ENCODE results near the gene HARBI1. TPM values are rescaled to one million over a fixed set of nuclear protein-coding genes. Genes with fewer than 3 reads are reported as not detected.

Gene HARBI1
- total RNA-seq, 1 experiment from 2014 or later, result 4.4 TPM

DNA sequence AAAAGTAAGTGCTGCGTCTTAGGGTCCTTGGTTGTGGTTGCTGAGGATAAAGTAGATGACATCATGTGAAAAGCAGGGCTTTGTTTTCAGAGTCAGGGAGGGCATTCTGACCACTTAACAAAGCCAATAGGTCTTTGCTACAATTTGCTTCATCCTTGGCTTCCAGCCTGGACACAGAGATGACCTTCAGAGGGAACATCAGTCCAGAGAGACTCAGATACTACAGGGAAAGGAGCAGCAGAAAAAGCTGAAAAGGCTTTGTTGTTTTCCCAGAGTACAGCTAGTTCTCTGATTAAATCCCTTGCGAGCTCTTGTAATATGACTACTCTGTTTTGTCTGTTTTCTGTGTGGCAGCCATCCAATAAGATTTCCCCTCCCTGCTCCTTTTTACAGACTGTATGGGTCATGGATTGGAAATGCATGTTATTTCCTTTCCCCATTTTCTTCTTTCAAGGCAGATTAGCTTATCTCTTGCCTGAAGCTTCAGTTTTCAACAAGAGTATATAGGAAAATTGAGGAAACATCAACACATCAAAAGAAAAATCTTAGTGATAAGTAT is 32.2 kb upstream of the HARBI1 start:
- Mint-ChIP-seq H3K27me3 (ENCODE audit: low read depth) (no peaks in the 10 kb centered on the region), H3K36me3 (peaks cover 46% of the 10 kb centered on the region), H3K4me1 (no peaks in the 10 kb centered on the region), H3K4me3 (no peak overlapping the region), H3K9me3 (no peaks in the 10 kb centered on the region), H3K27ac (peak overlapping the region; percentile 53; the same call in 1 of the 2 replicates)
- TF ChIP-seq NFATC4 (CRISPR knock-in tag; IDR thresholded peaks at IDR 0.05), result no peak
- TF ChIP-seq, protein P1, sequence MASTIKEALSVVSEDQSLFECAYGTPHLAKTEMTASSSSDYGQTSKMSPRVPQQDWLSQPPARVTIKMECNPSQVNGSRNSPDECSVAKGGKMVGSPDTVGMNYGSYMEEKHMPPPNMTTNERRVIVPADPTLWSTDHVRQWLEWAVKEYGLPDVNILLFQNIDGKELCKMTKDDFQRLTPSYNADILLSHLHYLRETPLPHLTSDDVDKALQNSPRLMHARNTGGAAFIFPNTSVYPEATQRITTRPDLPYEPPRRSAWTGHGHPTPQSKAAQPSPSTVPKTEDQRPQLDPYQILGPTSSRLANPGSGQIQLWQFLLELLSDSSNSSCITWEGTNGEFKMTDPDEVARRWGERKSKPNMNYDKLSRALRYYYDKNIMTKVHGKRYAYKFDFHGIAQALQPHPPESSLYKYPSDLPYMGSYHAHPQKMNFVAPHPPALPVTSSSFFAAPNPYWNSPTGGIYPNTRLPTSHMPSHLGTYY (CRISPR knock-in tag; IDR thresholded peaks at IDR 0.05), result no peak
- TF ChIP-seq JAZF1 (CRISPR knock-in tag; IDR thresholded peaks at IDR 0.05), result no peak
- no peak for TF ChIP-seq CBFB (CRISPR knock-in tag; IDR thresholded peaks at IDR 0.05; ENCODE audit: low read depth)
- TF ChIP-seq, protein P2, sequence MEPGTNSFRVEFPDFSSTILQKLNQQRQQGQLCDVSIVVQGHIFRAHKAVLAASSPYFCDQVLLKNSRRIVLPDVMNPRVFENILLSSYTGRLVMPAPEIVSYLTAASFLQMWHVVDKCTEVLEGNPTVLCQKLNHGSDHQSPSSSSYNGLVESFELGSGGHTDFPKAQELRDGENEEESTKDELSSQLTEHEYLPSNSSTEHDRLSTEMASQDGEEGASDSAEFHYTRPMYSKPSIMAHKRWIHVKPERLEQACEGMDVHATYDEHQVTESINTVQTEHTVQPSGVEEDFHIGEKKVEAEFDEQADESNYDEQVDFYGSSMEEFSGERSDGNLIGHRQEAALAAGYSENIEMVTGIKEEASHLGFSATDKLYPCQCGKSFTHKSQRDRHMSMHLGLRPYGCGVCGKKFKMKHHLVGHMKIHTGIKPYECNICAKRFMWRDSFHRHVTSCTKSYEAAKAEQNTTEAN (CRISPR knock-in tag; IDR thresholded peaks at IDR 0.05), result no peak
- no peak for TF ChIP-seq FOXP1 (CRISPR knock-in tag; IDR thresholded peaks at IDR 0.05; ENCODE audit: borderline replicate concordance)
- TF ChIP-seq HMGA2 (CRISPR knock-in tag; IDR thresholded peaks at IDR 0.05), result no peak
- no peak for TF ChIP-seq NR2C2 (CRISPR knock-in tag; IDR thresholded peaks at IDR 0.05)
- TF ChIP-seq ZBTB21 (CRISPR knock-in tag; IDR thresholded peaks at IDR 0.05; ENCODE audit: borderline replicate concordance), result no peak
- TF ChIP-seq NR1H2 (CRISPR knock-in tag; IDR thresholded peaks at IDR 0.05), result no peak
- TF ChIP-seq, protein P3, sequence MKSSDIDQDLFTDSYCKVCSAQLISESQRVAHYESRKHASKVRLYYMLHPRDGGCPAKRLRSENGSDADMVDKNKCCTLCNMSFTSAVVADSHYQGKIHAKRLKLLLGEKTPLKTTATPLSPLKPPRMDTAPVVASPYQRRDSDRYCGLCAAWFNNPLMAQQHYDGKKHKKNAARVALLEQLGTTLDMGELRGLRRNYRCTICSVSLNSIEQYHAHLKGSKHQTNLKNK (CRISPR knock-in tag; IDR thresholded peaks at IDR 0.05), result no peak
- ATAC-seq (no peak), DNase-seq (ENCODE audit: low spot score) (no peak)
- ChIA-PET CTCF (no interaction called here), POLR2A (interaction anchor here (0.6 kb wide), 1 partner anchor 268 kb away, joined by 4 read pairs; no protein-coding TSS in a partner anchor)

DNA sequence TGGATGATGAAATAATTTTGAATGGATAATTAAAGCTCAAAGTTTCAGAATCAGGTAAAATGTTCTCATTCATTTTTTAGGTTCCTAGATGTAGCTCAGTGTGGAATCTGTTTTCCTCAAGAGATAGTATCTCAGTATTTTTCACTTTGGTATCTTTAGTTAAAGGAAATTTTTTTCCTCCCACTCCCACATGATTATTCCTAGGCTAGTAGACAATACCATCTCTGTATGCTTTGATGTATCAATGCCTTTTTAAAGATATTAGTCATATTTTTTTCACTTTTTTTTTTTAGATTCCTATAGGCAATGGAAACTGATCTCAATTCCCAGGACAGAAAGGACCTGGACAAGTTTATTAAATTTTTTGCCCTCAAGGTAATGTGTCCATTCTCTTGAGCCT is 27.0 kb upstream of the HARBI1 start:
- DNase-seq (ENCODE audit: low spot score) (no peak), ATAC-seq (no peak)
- Mint-ChIP-seq H3K36me3 (peaks cover 31% of the 10 kb centered on the region), H3K27ac (no peak overlapping the region), H3K9me3 (peaks cover 12% of the 10 kb centered on the region), H3K4me3 (no peak overlapping the region), H3K27me3 (ENCODE audit: low read depth) (no peaks in the 10 kb centered on the region), H3K4me1 (no peaks in the 10 kb centered on the region)
- ChIA-PET POLR2A (interaction anchor here (0.6 kb wide), 1 partner anchor 48 kb away, joined by 3 read pairs; no protein-coding TSS in a partner anchor), CTCF (interaction anchor here (1.3 kb wide), 1 partner anchor 255 kb away, joined by 3 read pairs; no protein-coding TSS in a partner anchor)
- TF ChIP-seq ZNF138 (CRISPR knock-in tag; conservative IDR thresholded peaks at IDR 0.05), result no peak

DNA sequence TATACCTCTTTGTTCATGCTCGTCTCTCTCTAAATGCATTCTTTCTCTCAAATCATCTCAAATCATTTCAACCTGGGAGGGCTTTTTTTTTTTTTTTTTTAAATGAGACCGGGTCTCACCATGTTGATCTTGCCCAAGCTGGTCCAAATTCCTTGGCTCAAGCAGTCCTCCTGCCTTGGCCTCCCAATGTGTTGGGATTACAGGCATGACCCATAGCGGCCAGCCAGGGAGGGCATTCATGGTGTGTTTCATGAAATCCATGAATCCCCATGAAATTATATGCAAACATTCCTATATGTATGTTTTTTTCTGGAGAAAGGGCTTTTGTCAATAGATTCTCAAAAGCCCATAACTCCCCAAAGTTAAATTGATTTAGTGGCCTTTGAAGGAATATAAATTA is 26.5 kb upstream of the HARBI1 start:
- peaks cover 12% of the 10 kb centered on the region for H3K9me3 Mint-ChIP-seq
- H3K36me3 Mint-ChIP-seq, result peaks cover 31% of the 10 kb centered on the region
- no peak overlapping the region for H3K4me3 Mint-ChIP-seq
- DNase-seq (ENCODE audit: low spot score) (no peak), ATAC-seq (no peak)
- H3K4me1 Mint-ChIP-seq, result no peaks in the 10 kb centered on the region
- CTCF ChIA-PET, result interaction anchor here (1.3 kb wide), 1 partner anchor 255 kb away, joined by 3 read pairs; no protein-coding TSS in a partner anchor
- POLR2A ChIA-PET, result interaction anchor here (0.6 kb wide), 1 partner anchor 47 kb away, joined by 3 read pairs; no protein-coding TSS in a partner anchor
- H3K27me3 Mint-ChIP-seq (ENCODE audit: low read depth), result no peaks in the 10 kb centered on the region
- no peak overlapping the region for H3K27ac Mint-ChIP-seq
- TF ChIP-seq, protein P4, sequence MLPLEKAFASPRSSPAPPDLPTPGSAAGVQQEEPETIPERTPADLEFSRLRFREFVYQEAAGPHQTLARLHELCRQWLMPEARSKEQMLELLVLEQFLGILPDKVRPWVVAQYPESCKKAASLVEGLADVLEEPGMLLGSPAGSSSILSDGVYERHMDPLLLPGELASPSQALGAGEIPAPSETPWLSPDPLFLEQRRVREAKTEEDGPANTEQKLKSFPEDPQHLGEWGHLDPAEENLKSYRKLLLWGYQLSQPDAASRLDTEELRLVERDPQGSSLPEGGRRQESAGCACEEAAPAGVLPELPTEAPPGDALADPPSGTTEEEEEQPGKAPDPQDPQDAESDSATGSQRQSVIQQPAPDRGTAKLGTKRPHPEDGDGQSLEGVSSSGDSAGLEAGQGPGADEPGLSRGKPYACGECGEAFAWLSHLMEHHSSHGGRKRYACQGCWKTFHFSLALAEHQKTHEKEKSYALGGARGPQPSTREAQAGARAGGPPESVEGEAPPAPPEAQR (CRISPR knock-in tag; IDR thresholded peaks at IDR 0.05), result no peak
- no peak for TF ChIP-seq GTF2I (CRISPR knock-in tag; conservative IDR thresholded peaks at IDR 0.05)
- TF ChIP-seq, protein P5, sequence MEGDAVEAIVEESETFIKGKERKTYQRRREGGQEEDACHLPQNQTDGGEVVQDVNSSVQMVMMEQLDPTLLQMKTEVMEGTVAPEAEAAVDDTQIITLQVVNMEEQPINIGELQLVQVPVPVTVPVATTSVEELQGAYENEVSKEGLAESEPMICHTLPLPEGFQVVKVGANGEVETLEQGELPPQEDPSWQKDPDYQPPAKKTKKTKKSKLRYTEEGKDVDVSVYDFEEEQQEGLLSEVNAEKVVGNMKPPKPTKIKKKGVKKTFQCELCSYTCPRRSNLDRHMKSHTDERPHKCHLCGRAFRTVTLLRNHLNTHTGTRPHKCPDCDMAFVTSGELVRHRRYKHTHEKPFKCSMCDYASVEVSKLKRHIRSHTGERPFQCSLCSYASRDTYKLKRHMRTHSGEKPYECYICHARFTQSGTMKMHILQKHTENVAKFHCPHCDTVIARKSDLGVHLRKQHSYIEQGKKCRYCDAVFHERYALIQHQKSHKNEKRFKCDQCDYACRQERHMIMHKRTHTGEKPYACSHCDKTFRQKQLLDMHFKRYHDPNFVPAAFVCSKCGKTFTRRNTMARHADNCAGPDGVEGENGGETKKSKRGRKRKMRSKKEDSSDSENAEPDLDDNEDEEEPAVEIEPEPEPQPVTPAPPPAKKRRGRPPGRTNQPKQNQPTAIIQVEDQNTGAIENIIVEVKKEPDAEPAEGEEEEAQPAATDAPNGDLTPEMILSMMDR (IDR thresholded peaks at IDR 0.05), result no peak
- TF ChIP-seq, protein P6, sequence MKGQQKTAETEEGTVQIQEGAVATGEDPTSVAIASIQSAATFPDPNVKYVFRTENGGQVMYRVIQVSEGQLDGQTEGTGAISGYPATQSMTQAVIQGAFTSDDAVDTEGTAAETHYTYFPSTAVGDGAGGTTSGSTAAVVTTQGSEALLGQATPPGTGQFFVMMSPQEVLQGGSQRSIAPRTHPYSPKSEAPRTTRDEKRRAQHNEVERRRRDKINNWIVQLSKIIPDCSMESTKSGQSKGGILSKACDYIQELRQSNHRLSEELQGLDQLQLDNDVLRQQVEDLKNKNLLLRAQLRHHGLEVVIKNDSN (CRISPR knock-in tag; IDR thresholded peaks at IDR 0.05), result no peak
- TF ChIP-seq, protein P7, sequence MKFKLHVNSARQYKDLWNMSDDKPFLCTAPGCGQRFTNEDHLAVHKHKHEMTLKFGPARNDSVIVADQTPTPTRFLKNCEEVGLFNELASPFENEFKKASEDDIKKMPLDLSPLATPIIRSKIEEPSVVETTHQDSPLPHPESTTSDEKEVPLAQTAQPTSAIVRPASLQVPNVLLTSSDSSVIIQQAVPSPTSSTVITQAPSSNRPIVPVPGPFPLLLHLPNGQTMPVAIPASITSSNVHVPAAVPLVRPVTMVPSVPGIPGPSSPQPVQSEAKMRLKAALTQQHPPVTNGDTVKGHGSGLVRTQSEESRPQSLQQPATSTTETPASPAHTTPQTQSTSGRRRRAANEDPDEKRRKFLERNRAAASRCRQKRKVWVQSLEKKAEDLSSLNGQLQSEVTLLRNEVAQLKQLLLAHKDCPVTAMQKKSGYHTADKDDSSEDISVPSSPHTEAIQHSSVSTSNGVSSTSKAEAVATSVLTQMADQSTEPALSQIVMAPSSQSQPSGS (CRISPR knock-in tag; IDR thresholded peaks at IDR 0.05; ENCODE audit: borderline replicate concordance, low read depth), result no peak
- TF ChIP-seq ZNF396 (CRISPR knock-in tag; IDR thresholded peaks at IDR 0.05; ENCODE audit: borderline replicate concordance), result no peak
- TF ChIP-seq, protein P8, sequence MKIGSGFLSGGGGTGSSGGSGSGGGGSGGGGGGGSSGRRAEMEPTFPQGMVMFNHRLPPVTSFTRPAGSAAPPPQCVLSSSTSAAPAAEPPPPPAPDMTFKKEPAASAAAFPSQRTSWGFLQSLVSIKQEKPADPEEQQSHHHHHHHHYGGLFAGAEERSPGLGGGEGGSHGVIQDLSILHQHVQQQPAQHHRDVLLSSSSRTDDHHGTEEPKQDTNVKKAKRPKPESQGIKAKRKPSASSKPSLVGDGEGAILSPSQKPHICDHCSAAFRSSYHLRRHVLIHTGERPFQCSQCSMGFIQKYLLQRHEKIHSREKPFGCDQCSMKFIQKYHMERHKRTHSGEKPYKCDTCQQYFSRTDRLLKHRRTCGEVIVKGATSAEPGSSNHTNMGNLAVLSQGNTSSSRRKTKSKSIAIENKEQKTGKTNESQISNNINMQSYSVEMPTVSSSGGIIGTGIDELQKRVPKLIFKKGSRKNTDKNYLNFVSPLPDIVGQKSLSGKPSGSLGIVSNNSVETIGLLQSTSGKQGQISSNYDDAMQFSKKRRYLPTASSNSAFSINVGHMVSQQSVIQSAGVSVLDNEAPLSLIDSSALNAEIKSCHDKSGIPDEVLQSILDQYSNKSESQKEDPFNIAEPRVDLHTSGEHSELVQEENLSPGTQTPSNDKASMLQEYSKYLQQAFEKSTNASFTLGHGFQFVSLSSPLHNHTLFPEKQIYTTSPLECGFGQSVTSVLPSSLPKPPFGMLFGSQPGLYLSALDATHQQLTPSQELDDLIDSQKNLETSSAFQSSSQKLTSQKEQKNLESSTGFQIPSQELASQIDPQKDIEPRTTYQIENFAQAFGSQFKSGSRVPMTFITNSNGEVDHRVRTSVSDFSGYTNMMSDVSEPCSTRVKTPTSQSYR (CRISPR knock-in tag; IDR thresholded peaks at IDR 0.05), result no peak
- TF ChIP-seq NR1H2 (CRISPR knock-in tag; IDR thresholded peaks at IDR 0.05), result no peak
- no peak for TF ChIP-seq ZNF263 (CRISPR knock-in tag; IDR thresholded peaks at IDR 0.05; ENCODE audit: low read depth)
